C4-2B (cell line): Measurements from ENCODE around the gene CCNI2.

Experiments used
- CTCF ChIP-seq: fragments of 450-650 bp; conservative IDR thresholded peaks from 2 replicates; pipeline ENCODE4 v1.5.1; 2017; ENCODE audit warnings: mild to moderate bottlenecking
- ZFX ChIP-seq: fragments of 450-650 bp; IDR thresholded peaks from 2 replicates; pipeline ENCODE4 v1.6.1; 2017

GRCh38 chr5:132742626-132743025 lies 4.6 kb upstream of the CCNI2 start:
- no peak for TF ChIP-seq ZFX
- no peak for TF ChIP-seq CTCF
